Astrocyte (in vitro differentiated cells and primary cell): ENCODE data around the gene GPBP1. TPM values are rescaled to one million over a fixed set of nuclear protein-coding genes. Genes with fewer than 3 reads are reported as not detected.

Source experiments
- DNase-seq: peaks from one replicate; pipeline ENCODE4 v3.0.0-alpha.2; 2010; ENCODE audit warnings: low read depth
- FAIRE-seq: peaks from 2 replicates; lab custom pipeline; 2011; peaks lifted over from hg19 to GRCh38; lab: Jason Lieb, UNC
- H2AFZ ChIP-seq: 2 replicates; pipeline ENCODE4 v1.6.0; 2012; ENCODE audit warnings: low read depth, low read length, inconsistent platforms
- H3K27ac ChIP-seq: 2 replicates; pipeline ENCODE4 v1.5.1; 2011; ENCODE audit warnings: low read depth, low read length, inconsistent platforms
- H3K27me3 ChIP-seq: 2 replicates; pipeline ENCODE4 v1.6.0; 2011; ENCODE audit warnings: low read length, inconsistent platforms; ENCODE audit not compliant: insufficient read depth
- H3K36me3 ChIP-seq: 2 replicates; pipeline ENCODE4 v1.5.1; 2011; ENCODE audit warnings: low read length, inconsistent platforms; ENCODE audit not compliant: insufficient read depth
- H3K4me1 ChIP-seq: 2 replicates; pipeline ENCODE4 v1.5.1; 2011; ENCODE audit warnings: low read length, inconsistent platforms; ENCODE audit not compliant: insufficient read depth
- H3K4me2 ChIP-seq: 2 replicates; pipeline ENCODE4 v1.6.0; 2012; ENCODE audit warnings: low read length, inconsistent platforms
- H3K4me3 ChIP-seq: 2 replicates; pipeline ENCODE4 v1.5.1; 2011; ENCODE audit warnings: low read depth, mild to moderate bottlenecking, low read length, inconsistent platforms; ENCODE audit not compliant: insufficient read depth
- H3K79me2 ChIP-seq: 2 replicates; pipeline ENCODE4 v1.6.0; 2012; ENCODE audit warnings: mild to moderate bottlenecking, low read length, inconsistent platforms; ENCODE audit not compliant: insufficient read depth
- H3K9ac ChIP-seq: 2 replicates; pipeline ENCODE4 v1.6.0; 2012; ENCODE audit warnings: mild to moderate bottlenecking, low read length, inconsistent platforms
- H3K9me3 ChIP-seq: 2 replicates; pipeline ENCODE4 v1.5.1; 2012; ENCODE audit warnings: low read depth, mild to moderate bottlenecking, low read length, inconsistent platforms; ENCODE audit not compliant: insufficient read depth
- H4K20me1 ChIP-seq: 2 replicates; pipeline ENCODE4 v1.6.0; 2012; ENCODE audit warnings: low read length, inconsistent platforms; ENCODE audit not compliant: insufficient read depth
- H3K27ac Mint-ChIP-seq: one replicate; pipeline ENCODE4 v1.8.0; 2021; ENCODE audit warnings: mild to moderate bottlenecking, mixed read lengths; ENCODE audit not compliant: unreplicated experiment
- H3K27me3 Mint-ChIP-seq: one replicate; pipeline ENCODE4 v1.8.0; 2021; ENCODE audit warnings: low read depth, mixed read lengths; ENCODE audit not compliant: unreplicated experiment
- H3K36me3 Mint-ChIP-seq: one replicate; pipeline ENCODE4 v1.8.0; 2021; ENCODE audit warnings: low read depth, mixed read lengths; ENCODE audit not compliant: unreplicated experiment
- H3K4me1 Mint-ChIP-seq: one replicate; pipeline ENCODE4 v1.8.0; 2021; ENCODE audit warnings: low read depth, mixed read lengths; ENCODE audit not compliant: unreplicated experiment
- H3K4me3 Mint-ChIP-seq: one replicate; pipeline ENCODE4 v1.8.0; 2021; ENCODE audit warnings: mild to moderate bottlenecking, moderate library complexity, mixed read lengths; ENCODE audit not compliant: unreplicated experiment
- H3K9me3 Mint-ChIP-seq: one replicate; pipeline ENCODE4 v1.8.0; 2021; ENCODE audit warnings: mild to moderate bottlenecking, mixed read lengths; ENCODE audit not compliant: unreplicated experiment
- EZH2 ChIP-seq: IDR thresholded peaks from 2 replicates; pipeline ENCODE4 v1.6.1; 2012; ENCODE audit warnings: mild to moderate bottlenecking, low read length, inconsistent platforms; ENCODE audit not compliant: insufficient read depth
- total RNA-seq: library from RNA; stranded (reverse); gene quantifications from 2 replicates; pipeline ENCODE4 v1.2.1, GENCODE V29; 2021
- TF ChIP-seq, protein P1 (sequence below): IDR thresholded peaks from 2 replicates; pipeline ENCODE4 v1.5.1; 2011; ENCODE audit warnings: low read depth, mild to moderate bottlenecking, inconsistent platforms, low read length, moderate library complexity; ENCODE audit not compliant: insufficient read depth

Gene GPBP1
- total RNA-seq, 1 donor from 2014 or later: 59.8 TPM

DNA sequence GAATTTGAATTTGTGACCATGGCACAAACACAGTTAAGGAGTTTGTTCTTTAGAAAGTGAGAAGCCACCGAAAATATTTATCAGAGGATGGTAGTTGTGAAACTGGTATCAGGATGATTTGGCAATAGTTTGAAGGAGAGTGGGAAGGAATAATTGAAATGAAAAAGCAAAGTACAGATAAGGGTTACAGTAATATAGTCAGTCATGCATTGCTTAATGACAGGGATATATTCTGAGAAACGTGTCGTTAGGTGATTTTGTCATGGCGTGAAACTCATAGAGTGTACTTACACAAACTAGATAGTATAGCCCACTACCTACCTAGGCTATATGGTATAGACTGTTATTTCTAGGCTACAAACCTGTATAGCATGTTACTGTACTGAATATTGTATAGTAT, 84.2 kb downstream of the GPBP1 start:
- Histone ChIP-seq H3K4me3 (no peak overlapping the region), H3K4me1 (no peaks in the 10 kb centered on the region), H3K79me2 (no peaks in the 10 kb centered on the region), H3K9me3 (no peaks in the 10 kb centered on the region), H3K27me3 (no peaks in the 10 kb centered on the region), H3K4me2 (no peak overlapping the region), H4K20me1 (no peaks in the 10 kb centered on the region), H2AFZ (no peak overlapping the region), H3K27ac (no peak overlapping the region), H3K36me3 (peaks cover 11% of the 10 kb centered on the region), H3K9ac (no peak overlapping the region)
- no peaks in the 10 kb centered on the region for H3K27me3 Mint-ChIP-seq
- no peaks in the 10 kb centered on the region for H3K9me3 Mint-ChIP-seq
- no peak overlapping the region for H3K4me3 Mint-ChIP-seq
- peaks cover 6% of the 10 kb centered on the region for H3K36me3 Mint-ChIP-seq
- no peak for TF ChIP-seq EZH2
- TF ChIP-seq, protein P1, sequence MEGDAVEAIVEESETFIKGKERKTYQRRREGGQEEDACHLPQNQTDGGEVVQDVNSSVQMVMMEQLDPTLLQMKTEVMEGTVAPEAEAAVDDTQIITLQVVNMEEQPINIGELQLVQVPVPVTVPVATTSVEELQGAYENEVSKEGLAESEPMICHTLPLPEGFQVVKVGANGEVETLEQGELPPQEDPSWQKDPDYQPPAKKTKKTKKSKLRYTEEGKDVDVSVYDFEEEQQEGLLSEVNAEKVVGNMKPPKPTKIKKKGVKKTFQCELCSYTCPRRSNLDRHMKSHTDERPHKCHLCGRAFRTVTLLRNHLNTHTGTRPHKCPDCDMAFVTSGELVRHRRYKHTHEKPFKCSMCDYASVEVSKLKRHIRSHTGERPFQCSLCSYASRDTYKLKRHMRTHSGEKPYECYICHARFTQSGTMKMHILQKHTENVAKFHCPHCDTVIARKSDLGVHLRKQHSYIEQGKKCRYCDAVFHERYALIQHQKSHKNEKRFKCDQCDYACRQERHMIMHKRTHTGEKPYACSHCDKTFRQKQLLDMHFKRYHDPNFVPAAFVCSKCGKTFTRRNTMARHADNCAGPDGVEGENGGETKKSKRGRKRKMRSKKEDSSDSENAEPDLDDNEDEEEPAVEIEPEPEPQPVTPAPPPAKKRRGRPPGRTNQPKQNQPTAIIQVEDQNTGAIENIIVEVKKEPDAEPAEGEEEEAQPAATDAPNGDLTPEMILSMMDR: no peak
- FAIRE-seq (no peak), DNase-seq (no peak)
- peaks cover 16% of the 10 kb centered on the region for H3K4me1 Mint-ChIP-seq
- H3K27ac Mint-ChIP-seq: no peak overlapping the region

DNA sequence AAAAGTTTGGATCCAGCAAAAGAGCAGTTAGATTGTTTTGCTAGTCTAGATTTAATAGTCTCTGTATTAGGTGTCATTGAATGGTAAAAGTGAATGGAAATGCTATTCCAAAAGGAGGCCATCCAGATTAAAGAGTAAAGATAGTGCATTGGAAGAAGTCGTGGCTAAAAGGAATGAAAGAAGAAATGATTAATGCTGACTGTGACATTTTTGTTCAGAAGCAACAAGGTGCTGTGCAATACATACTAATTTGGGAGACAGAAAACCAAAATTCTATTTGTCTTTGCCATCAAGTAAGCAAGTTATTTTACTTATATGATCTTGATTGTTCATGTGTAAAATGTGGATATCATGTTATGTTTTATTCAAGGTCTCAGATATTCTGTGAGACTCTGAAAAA, 85.1 kb downstream of the GPBP1 start:
- no peak for DNase-seq
- no peak overlapping the region for H3K9ac ChIP-seq
- H4K20me1 ChIP-seq: no peaks in the 10 kb centered on the region
- H3K4me1 Mint-ChIP-seq: peaks cover 16% of the 10 kb centered on the region
- H3K4me3 ChIP-seq: no peak overlapping the region
- no peaks in the 10 kb centered on the region for H3K27me3 ChIP-seq
- H3K27ac Mint-ChIP-seq: no peak overlapping the region
- no peaks in the 10 kb centered on the region for H3K79me2 ChIP-seq
- no peak overlapping the region for H3K4me3 Mint-ChIP-seq
- FAIRE-seq: no peak
- H3K36me3 ChIP-seq: peaks cover 12% of the 10 kb centered on the region
- no peak overlapping the region for H3K27ac ChIP-seq
- no peaks in the 10 kb centered on the region for H3K27me3 Mint-ChIP-seq
- no peaks in the 10 kb centered on the region for H3K9me3 Mint-ChIP-seq
- no peak for TF ChIP-seq EZH2
- TF ChIP-seq, protein P1: no peak
- H3K36me3 Mint-ChIP-seq: peaks cover 3% of the 10 kb centered on the region
- H3K4me1 ChIP-seq: no peaks in the 10 kb centered on the region
- no peak overlapping the region for H2AFZ ChIP-seq
- no peaks in the 10 kb centered on the region for H3K9me3 ChIP-seq
- H3K4me2 ChIP-seq: no peak overlapping the region

DNA sequence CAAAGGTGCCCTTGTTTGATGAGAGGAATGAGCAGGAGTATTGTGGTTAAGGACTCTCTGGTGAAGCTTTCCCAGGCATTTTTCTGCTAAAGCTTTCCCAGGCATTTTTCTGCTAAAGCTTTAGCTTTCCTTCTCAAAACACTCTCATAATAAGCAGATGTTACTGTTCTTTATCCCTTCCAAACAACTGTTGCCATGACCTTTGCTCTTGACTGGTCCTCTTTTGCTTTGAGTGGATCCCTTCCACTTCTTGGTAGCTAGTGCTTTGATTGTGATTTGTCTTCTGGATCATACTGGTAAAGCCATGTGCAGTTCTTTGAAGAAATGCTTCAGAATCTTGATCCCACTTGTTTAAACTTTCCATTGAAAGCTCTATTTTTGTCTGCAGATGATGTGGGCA, 85.8 kb downstream of the GPBP1 start:
- no peaks in the 10 kb centered on the region for H3K4me1 ChIP-seq
- Mint-ChIP-seq H3K4me3 (no peak overlapping the region), H3K27me3 (no peaks in the 10 kb centered on the region), H3K36me3 (peaks cover 3% of the 10 kb centered on the region), H3K9me3 (no peaks in the 10 kb centered on the region), H3K4me1 (peaks cover 16% of the 10 kb centered on the region), H3K27ac (no peak overlapping the region)
- H3K9ac ChIP-seq: no peak overlapping the region
- no peaks in the 10 kb centered on the region for H3K79me2 ChIP-seq
- TF ChIP-seq EZH2: no peak
- TF ChIP-seq, protein P1: no peak
- H3K27me3 ChIP-seq: no peaks in the 10 kb centered on the region
- no peak overlapping the region for H3K4me2 ChIP-seq
- no peak overlapping the region for H2AFZ ChIP-seq
- peaks cover 12% of the 10 kb centered on the region for H3K36me3 ChIP-seq
- FAIRE-seq: no peak
- no peak overlapping the region for H3K27ac ChIP-seq
- no peak overlapping the region for H3K4me3 ChIP-seq
- no peaks in the 10 kb centered on the region for H3K9me3 ChIP-seq
- DNase-seq: no peak
- no peaks in the 10 kb centered on the region for H4K20me1 ChIP-seq
